MM.1S (cell line): Measurements from ENCODE around the gene VPS35.

Source experiments
- DNase-seq: peaks from one replicate; pipeline ENCODE4 v3.0.0-alpha.2; 2015
- H2AFZ ChIP-seq: fragments of 300-600 bp; sonication (generic); 2 replicates; pipeline ENCODE4 v1.6.0; 2016; ENCODE audit warnings: antibody characterized with exemption, low read length
- H3F3A ChIP-seq: fragments of 300-600 bp; sonication (generic); 2 replicates; pipeline ENCODE4 v1.6.1; 2016; ENCODE audit warnings: mild to moderate bottlenecking, antibody characterized with exemption, low read length, moderate library complexity, mixed read lengths; ENCODE audit not compliant: insufficient read depth
- H3K27ac ChIP-seq: fragments of 300-600 bp; sonication (generic); 2 replicates; pipeline ENCODE4 v1.5.1; 2016; ENCODE audit warnings: mild to moderate bottlenecking, low read length
- H3K27me3 ChIP-seq: fragments of 300-600 bp; sonication (generic); replicated peaks from 2 replicates; pipeline ENCODE4 v1.6.0; 2016; ENCODE audit warnings: low read length; ENCODE audit not compliant: insufficient read depth
- H3K36me3 ChIP-seq: fragments of 300-600 bp; sonication (generic); replicated peaks from 2 replicates; pipeline ENCODE4 v1.6.1; 2016; ENCODE audit warnings: mild to moderate bottlenecking, low read length, mixed read lengths; ENCODE audit not compliant: insufficient read depth
- H3K4me1 ChIP-seq: fragments of 300-600 bp; sonication (generic); 2 replicates; pipeline ENCODE4 v1.6.1; 2016; ENCODE audit warnings: low read length, mixed read lengths
- H3K4me2 ChIP-seq: fragments of 300-600 bp; sonication (generic); 2 replicates; pipeline ENCODE4 v1.6.0; 2016; ENCODE audit warnings: low read depth, low read length
- H3K4me3 ChIP-seq: fragments of 300-600 bp; sonication (generic); 2 replicates; pipeline ENCODE4 v1.5.1; 2016; ENCODE audit warnings: low read length, mixed read lengths
- H3K79me2 ChIP-seq: fragments of 300-600 bp; sonication (generic); 2 replicates; pipeline ENCODE4 v1.6.1; 2016; ENCODE audit warnings: mixed run types, low read length, mixed read lengths
- H3K9ac ChIP-seq: fragments of 300-600 bp; sonication (generic); 2 replicates; pipeline ENCODE4 v1.6.1; 2016; ENCODE audit warnings: low read length, mixed read lengths
- H3K9me2 ChIP-seq: fragments of 300-600 bp; sonication (generic); replicated peaks from 2 replicates; pipeline ENCODE4 v1.6.1; 2016; ENCODE audit warnings: mild to moderate bottlenecking, low read length, mixed read lengths; ENCODE audit not compliant: insufficient read depth
- H3K9me3 ChIP-seq: fragments of 300-600 bp; sonication (generic); replicated peaks from 2 replicates; pipeline ENCODE4 v1.6.1; 2016; ENCODE audit warnings: mild to moderate bottlenecking, low read length, mixed read lengths; ENCODE audit not compliant: insufficient read depth
- H4K20me1 ChIP-seq: fragments of 300-600 bp; sonication (generic); 2 replicates; pipeline ENCODE4 v1.6.1; 2016; ENCODE audit warnings: mild to moderate bottlenecking, low read length, moderate library complexity, mixed read lengths; ENCODE audit not compliant: insufficient read depth
- CTCF ChIP-seq: fragments of 300-600 bp; sonication (generic); IDR thresholded peaks from 2 replicates; pipeline ENCODE4 v1.5.1; 2016; ENCODE audit warnings: antibody characterized with exemption, low read length, mixed read lengths
- EZH2 ChIP-seq: fragments of 300-600 bp; sonication (generic); optimal IDR thresholded peaks from 2 replicates; pipeline ENCODE3; 2017; ENCODE audit warnings: low read depth, mild to moderate bottlenecking, antibody characterized with exemption, low read length, mixed read lengths
- EZH2phosphoT487 ChIP-seq: fragments of 300-600 bp; sonication (generic); IDR thresholded peaks from 2 replicates; pipeline ENCODE4 v1.6.1; 2018; ENCODE audit warnings: antibody characterized with exemption, low read length

VPS35 gene

DNA sequence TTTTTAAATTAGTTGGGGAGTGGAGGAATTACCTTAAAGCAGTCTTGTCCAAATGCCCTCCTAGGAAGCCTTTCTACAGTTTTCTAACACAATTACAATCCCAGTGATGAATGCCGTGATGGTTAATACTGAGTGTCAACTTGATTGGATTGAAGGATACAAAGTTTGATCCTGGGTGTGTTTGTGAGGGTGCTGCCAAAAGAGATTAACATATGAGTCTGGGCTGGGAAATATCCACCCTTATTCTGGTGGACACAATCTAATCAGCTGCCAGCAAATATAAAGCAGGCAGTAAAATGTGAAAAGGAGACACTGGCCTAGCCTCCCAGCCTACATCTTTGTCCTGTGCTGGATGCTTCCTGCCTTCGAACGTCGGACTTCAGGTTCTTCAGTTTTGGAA is 12.6 kb upstream of the VPS35 start:
- H3K36me3 ChIP-seq = peaks cover 11% of the 10 kb centered on the region; the same call in 1 of the 2 replicates
- H3K9me3 ChIP-seq = no peaks in the 10 kb centered on the region
- no peaks in the 10 kb centered on the region for H3K27me3 ChIP-seq
- H2AFZ ChIP-seq = no peak overlapping the region
- H3F3A ChIP-seq = no peaks in the 10 kb centered on the region
- no peak overlapping the region for H3K9ac ChIP-seq
- no peaks in the 10 kb centered on the region for H4K20me1 ChIP-seq
- no peak overlapping the region for H3K4me3 ChIP-seq
- no peaks in the 10 kb centered on the region for H3K79me2 ChIP-seq
- no peak for DNase-seq
- H3K9me2 ChIP-seq = no peaks in the 10 kb centered on the region
- H3K4me2 ChIP-seq = no peak overlapping the region
- no peaks in the 10 kb centered on the region for H3K4me1 ChIP-seq
- no peak for TF ChIP-seq EZH2phosphoT487
- TF ChIP-seq EZH2 = no peak
- no peak for TF ChIP-seq CTCF
- H3K27ac ChIP-seq = no peak overlapping the region

DNA sequence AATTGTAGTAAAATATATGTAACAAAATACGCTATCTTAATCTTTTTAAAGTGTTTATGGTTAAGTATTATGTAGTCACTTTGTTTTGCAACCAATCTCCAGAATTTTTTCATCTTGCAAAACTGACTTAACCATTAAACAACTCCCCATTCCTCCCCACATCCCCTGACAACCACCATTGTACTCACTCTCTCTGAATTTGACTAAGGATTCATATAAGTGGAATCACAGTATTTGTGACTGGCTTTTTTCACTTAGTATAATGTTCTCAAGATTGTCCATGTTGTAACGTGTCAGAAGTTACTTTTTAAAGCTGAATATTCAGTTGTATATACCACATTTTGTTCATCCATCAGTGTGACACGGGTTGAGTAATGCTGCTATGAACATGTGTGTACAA is 11.1 kb upstream of the VPS35 start:
- H3K27ac ChIP-seq = no peak overlapping the region
- no peak overlapping the region for H3K9ac ChIP-seq
- H2AFZ ChIP-seq = no peak overlapping the region
- H3K9me2 ChIP-seq = no peaks in the 10 kb centered on the region
- H3K79me2 ChIP-seq = no peaks in the 10 kb centered on the region
- peaks cover 19% of the 10 kb centered on the region; the same call in 1 of the 2 replicates for H3K36me3 ChIP-seq
- no peaks in the 10 kb centered on the region for H3K4me1 ChIP-seq
- no peaks in the 10 kb centered on the region for H4K20me1 ChIP-seq
- DNase-seq = no peak
- no peak overlapping the region for H3K4me2 ChIP-seq
- H3K9me3 ChIP-seq = no peaks in the 10 kb centered on the region
- H3K27me3 ChIP-seq = no peaks in the 10 kb centered on the region
- no peak overlapping the region for H3K4me3 ChIP-seq
- H3F3A ChIP-seq = no peaks in the 10 kb centered on the region
- TF ChIP-seq CTCF (no peak), EZH2 (no peak), EZH2phosphoT487 (no peak)

GRCh38 chr16:46696957-46697356 is 8.0 kb upstream of the VPS35 start:
- H2AFZ ChIP-seq = no peak overlapping the region
- H4K20me1 ChIP-seq = no peaks in the 10 kb centered on the region
- no peak overlapping the region for H3K4me2 ChIP-seq
- H3K9me3 ChIP-seq = no peaks in the 10 kb centered on the region
- H3K79me2 ChIP-seq = peaks cover 5% of the 10 kb centered on the region; the same call in 1 of the 2 replicates
- no peak overlapping the region for H3K9ac ChIP-seq
- H3K27ac ChIP-seq = no peak overlapping the region
- H3K9me2 ChIP-seq = no peaks in the 10 kb centered on the region
- H3K4me1 ChIP-seq = no peaks in the 10 kb centered on the region
- H3F3A ChIP-seq = no peaks in the 10 kb centered on the region
- H3K4me3 ChIP-seq = no peak overlapping the region
- no peak for DNase-seq
- TF ChIP-seq EZH2phosphoT487 (no peak), EZH2 (no peak), CTCF (no peak)
- no peaks in the 10 kb centered on the region for H3K27me3 ChIP-seq
- H3K36me3 ChIP-seq = peaks cover 22% of the 10 kb centered on the region; the same call in 1 of the 2 replicates
